WI38 (cell line): ENCODE measurements around the gene NOS1.
"Not testable (repeated sequence)": the region's sequence is repeated elsewhere in the genome, so short reads cannot be mapped to it uniquely, and the experiment has no call there.

Experiments
- H3K4me3 ChIP-seq: 2 replicates; pipeline ENCODE4 v1.5.1; 2011; ENCODE audit warnings: low read depth, mild to moderate bottlenecking, control low read depth, low read length
- TF ChIP-seq, protein P1 (sequence below): IDR thresholded peaks from 2 replicates; pipeline ENCODE4 v1.5.1; 2012; ENCODE audit warnings: low read depth, mild to moderate bottlenecking, control low read depth, low read length

NOS1 gene

DNA sequence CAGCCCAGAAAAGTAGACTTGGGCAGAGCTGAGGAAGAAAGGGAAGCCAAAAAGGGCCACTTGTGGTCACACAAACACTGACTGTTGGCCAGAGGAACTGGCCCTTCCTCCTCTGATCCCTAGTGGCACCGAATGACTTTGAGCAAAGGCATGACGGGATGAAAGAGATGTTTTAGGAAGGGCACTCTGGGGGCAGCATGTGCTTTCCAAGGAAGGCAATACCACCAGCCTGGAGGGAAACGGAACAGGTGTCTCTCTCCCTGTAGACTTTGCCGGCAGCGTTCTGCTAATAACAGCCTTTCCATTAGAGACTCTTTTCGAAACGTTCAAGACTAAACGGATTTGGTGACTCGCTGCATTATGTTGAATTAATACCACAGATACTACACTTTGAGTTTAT is 158.9 kb downstream of the NOS1 start:
- TF ChIP-seq, protein P1, sequence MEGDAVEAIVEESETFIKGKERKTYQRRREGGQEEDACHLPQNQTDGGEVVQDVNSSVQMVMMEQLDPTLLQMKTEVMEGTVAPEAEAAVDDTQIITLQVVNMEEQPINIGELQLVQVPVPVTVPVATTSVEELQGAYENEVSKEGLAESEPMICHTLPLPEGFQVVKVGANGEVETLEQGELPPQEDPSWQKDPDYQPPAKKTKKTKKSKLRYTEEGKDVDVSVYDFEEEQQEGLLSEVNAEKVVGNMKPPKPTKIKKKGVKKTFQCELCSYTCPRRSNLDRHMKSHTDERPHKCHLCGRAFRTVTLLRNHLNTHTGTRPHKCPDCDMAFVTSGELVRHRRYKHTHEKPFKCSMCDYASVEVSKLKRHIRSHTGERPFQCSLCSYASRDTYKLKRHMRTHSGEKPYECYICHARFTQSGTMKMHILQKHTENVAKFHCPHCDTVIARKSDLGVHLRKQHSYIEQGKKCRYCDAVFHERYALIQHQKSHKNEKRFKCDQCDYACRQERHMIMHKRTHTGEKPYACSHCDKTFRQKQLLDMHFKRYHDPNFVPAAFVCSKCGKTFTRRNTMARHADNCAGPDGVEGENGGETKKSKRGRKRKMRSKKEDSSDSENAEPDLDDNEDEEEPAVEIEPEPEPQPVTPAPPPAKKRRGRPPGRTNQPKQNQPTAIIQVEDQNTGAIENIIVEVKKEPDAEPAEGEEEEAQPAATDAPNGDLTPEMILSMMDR: no peak
- no peak overlapping the region for H3K4me3 ChIP-seq

DNA sequence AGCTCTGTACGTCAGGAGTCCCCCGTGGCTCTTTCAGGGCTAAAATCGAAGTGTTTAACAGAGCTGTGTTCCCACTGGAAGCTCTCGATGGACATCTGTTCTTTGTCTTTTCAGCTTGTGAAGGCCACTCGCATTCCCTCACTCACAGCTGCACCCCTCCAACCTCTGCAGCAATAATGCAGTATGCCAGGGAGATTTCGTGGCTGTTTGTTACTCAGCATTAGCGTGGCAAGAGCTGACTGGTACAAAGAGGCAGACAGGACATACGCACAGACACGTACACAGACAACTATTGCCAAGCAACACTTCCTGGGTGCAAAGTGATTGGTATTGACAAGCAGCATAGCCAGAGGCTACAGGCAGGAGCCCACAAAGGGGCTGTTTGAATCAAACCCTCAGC is 159.4 kb downstream of the NOS1 start:
- TF ChIP-seq, protein P1: no peak
- H3K4me3 ChIP-seq: no peak overlapping the region

DNA sequence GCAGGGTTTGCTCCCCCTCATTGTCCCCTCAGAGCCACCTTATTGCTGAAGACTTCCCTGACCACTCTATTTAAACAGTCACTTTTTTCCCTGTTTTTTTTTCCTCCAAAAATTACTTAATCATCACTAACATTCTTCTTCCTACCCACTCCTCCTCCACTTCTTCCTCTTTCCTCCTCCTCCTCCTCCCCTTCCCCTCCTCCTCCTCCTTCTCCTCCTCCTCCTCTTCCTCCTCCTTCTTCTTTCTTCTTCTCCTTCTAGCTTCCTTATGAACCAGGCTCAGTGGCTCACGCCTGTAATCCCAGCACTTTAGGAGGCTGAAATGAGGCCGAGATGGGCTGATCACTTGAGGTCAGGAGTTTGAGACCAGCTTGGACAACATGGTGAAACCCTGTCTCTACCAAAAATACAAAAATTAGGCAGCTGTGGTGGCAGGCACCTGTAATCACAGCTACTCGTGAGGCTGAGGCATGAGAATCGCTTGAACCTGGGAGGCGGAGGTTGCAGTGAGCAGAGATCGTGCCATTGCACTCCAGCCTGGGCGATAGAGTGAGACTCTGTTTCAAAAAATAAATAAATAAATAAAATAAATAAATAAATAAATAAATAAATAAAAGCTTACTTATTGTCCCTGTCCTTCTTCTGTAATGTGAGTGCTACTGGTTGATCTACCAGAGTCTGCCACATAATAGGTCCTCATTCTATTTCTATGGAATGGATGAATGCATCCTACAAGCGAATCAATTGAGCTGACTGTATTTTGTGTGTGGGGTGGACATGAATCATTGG is 161.3 kb downstream of the NOS1 start:
- not testable (repeated sequence) for H3K4me3 ChIP-seq

DNA sequence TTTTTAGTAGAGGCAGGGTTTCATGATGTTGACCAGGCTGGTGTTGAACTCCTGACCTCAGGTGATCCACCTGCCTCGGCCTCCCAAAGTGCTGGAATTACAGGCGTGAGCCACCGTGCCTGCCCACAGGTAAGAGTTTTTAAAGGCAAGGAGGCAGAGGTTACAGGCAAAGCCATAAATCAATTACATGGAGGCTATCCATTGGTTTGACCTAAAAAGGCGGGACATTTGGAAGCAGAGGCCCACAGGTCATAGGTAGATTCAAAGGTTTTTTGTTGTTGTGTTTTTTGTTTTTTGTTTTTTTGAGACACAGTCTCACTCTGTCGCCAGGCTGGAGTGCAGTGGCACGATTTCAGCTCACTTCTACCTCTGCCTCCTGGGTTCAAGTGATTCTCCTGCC is 165.1 kb downstream of the NOS1 start:
- H3K4me3 ChIP-seq: not testable (repeated sequence)

DNA sequence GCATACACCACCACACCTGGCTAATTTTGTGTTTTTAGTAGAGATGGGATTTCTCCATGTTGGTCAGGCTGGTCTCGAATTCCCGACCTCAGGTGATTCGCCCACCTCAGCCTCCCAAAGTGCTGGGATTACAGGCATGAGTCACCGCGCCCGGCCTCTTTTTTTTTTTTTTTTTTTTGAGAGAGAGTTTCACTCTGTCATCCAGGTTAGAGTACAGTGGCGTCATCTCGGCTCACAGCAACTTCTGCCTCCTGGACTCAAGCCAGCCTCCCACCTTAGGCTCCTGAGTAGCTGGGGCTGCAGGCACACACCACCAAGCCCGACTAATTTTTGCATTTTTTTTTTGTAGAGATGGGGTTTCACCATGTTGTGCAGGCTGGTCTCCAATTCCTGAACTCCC is 166.4 kb downstream of the NOS1 start:
- not testable (repeated sequence) for H3K4me3 ChIP-seq

DNA sequence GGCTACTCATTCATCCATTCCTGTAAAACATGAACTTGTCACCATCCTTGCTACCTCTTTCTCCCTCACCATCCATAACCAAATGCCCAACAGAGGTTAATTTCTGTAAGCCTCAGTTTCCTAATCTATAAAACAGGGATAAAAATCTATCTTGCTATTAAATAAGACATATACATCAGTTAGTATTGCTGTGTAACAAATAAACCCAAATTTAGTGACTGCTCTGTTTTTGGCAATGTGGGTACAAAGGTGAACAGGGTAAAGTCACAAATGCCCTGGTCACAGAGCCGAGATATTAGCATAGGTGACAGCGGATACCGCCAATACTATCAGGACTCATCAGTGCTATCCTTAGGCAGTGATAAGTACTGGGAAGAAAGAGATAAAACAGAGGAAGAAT is 167.5 kb downstream of the NOS1 start:
- TF ChIP-seq, protein P1: no peak

DNA sequence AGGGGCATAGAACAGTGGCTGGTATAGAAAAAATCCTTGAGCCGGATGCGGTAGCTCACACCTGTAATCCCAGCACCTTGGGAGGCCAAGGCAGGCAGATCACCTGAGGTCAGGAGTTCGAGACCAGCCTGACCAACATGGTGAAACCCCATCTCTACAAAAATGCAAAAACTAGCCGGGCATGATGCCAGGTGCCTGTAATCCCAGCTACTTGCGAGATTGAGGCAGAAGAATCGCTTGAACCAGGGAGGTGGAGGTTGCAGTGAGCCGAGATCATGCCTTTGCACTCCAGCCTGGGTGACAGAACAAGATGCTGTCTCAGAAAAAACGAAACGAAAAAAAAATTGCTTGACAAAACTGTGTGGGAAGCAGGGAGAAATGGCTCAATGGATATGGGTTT is 168.8 kb downstream of the NOS1 start:
- H3K4me3 ChIP-seq: not testable (repeated sequence)

More for the DNA sequence above, 167.5 kb downstream of the NOS1 start:
- H3K4me3 ChIP-seq: no peak overlapping the region

DNA sequence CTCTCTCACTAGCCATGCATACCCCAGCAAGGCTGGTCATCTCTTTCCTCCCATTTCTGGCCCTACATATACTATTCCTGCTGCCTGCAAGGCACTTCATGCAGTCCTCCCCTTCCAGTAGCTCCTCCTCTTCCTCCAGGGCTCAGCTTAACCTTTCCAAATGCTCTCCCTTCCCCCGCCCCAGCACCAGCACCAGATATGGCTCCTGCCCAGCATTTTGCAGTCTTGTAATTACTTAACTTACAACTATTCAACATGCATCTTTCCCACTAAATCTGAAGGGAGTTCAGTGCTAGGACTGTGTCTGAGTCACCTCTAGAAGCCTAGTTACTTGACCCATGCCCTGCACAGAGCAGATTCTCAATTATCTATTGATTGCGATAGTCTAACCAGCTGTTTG is 169.4 kb downstream of the NOS1 start:
- no peak overlapping the region for H3K4me3 ChIP-seq
- TF ChIP-seq, protein P1: no peak

DNA sequence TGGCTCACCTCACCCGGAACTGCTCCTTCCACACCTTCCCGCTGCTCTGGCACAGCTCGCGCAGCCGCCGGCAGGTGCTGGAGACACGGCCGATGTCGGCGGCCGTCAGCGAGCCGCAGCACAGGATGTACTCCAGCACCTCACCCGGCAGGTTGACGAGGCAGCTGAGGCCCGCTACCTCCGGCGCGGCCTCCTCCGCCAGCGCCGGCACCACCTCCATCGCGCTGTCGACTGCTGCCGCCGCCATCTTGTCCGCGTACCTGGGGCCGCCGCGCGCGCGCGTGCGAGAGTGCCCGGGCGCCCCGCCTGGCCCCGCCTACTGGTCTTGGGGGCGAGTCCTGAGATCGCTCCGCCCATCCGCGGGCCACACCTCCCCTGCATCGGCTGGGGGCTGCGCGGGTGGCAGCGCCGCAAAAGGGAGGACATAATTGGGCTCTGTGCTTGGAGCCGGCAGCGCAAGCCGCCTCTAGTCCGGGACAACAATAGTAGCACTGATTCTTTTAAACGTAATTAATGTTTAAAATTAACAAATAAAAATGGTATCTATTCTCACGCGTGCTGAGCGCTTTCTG is 171.1 kb downstream of the NOS1 start, which contains the start of gene FBXO21:
FBXO21 (minus strand) TSS at position 261 of the 572 bp plus-strand sequence; CDS start at position 247, 14 bp downstream.
- H3K4me3 ChIP-seq: peak within 1 kb of the TSS; percentile 83
- TF ChIP-seq, protein P1: no peak
